GM12801 (cell line): ENCODE results near the gene KCNMA1.

Source experiments
- TF ChIP-seq, protein P1 (sequence below): IDR thresholded peaks from one replicate; pipeline ENCODE4 v1.5.1; 2011; ENCODE audit warnings: control low read depth; ENCODE audit not compliant: insufficient read length; ENCODE audit errors: extremely low read depth

KCNMA1 gene

DNA sequence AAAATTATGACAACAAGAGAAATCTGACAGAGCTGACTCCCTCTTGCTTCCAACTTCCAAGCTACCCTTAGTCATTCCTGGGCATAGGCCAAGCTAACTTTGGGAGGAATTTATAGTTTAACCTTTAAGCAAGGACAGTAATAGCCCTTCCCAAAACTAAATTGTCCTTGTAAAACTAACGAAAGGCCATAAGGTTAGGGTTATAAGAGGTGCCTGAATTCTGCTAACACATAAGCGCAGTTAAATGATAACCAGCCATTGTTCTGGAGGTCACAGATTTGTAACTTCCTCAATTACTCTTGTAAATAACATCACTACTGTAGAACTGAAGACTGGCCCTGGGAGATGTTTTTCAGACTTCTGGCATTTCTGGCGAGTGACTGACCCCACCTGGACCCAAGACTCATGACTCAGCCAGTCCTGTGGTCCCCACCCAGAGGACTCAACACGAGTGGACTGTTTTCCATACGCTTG lies 481.2 kb downstream of the KCNMA1 start:
- TF ChIP-seq, protein P1, sequence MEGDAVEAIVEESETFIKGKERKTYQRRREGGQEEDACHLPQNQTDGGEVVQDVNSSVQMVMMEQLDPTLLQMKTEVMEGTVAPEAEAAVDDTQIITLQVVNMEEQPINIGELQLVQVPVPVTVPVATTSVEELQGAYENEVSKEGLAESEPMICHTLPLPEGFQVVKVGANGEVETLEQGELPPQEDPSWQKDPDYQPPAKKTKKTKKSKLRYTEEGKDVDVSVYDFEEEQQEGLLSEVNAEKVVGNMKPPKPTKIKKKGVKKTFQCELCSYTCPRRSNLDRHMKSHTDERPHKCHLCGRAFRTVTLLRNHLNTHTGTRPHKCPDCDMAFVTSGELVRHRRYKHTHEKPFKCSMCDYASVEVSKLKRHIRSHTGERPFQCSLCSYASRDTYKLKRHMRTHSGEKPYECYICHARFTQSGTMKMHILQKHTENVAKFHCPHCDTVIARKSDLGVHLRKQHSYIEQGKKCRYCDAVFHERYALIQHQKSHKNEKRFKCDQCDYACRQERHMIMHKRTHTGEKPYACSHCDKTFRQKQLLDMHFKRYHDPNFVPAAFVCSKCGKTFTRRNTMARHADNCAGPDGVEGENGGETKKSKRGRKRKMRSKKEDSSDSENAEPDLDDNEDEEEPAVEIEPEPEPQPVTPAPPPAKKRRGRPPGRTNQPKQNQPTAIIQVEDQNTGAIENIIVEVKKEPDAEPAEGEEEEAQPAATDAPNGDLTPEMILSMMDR = no peak

DNA sequence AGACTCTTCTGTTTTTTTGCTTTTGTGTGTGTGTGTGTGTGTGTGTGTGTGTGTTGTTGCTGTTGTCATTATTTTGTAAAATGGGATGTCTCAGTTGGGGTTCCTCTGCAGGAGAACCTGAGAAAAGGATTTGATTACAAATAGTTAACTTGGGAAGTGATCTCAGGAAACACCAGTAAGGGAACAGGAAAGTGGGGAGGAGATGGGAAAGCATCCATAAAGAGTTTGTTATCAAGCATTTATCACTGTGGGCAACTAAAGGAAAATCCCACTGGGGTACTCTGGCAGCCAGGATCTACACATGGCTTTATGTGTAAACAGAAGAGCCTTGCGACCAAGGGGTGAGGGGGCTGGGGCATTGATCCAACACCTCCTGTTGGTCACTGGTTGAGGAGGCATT lies 485.4 kb downstream of the KCNMA1 start:
- TF ChIP-seq, protein P1 = no peak

DNA sequence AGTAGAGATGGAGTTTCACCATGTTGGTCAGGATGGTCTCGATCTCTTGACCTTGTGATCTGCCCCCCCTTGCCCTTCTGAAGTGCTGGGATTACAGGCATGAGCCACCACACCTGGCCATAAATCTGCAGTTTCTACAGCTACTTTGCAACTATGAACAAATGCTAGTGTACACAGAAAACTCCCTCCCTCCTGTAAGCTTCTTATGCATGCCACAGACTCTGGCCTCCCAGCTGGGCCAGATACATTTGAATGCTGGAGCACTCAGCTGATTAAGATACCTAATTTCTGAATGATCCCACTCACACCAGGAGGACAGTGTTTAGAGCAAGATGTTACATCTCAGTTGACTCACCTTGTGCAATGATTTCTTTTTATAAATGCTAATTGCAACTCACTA lies 486.2 kb downstream of the KCNMA1 start:
- TF ChIP-seq, protein P1 = no peak

DNA sequence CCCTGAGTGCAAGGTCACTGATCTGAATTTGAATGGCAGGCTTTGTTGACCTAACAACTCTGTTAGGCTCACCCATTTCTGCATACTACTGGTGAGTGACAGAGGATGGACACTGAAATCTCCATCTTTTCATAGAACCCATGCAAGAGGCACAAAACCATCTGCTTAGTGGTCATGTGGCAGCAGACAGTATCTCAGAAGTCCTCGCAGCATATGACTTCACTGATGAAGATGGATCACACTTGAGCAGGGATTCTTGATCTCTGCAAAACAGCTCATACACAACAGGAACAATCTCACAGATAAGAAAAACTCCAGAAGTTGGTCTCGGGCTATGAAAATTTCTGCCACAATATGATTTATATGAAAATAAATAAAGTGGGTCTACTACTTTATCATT lies 487.9 kb downstream of the KCNMA1 start:
- TF ChIP-seq, protein P1 = no peak

DNA sequence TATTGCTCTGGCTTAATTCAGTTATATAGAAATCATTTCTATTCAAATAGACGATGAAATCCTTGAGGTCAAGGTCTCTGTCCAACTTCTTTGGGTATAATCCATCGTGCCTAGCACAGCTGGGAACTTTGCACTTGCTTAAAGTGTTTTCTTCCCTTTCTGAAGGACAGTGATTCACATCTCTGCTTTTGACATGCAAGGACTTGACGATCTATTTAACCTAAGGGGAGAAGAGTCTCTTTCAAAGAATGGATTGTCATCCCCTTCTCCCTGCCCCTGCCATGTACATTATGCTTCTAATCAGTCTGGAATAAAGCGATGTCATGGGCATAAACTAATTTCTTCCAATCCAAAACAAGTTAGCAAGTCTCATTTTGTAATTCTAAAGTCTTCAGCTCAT lies 488.6 kb downstream of the KCNMA1 start:
- TF ChIP-seq, protein P1 = no peak

DNA sequence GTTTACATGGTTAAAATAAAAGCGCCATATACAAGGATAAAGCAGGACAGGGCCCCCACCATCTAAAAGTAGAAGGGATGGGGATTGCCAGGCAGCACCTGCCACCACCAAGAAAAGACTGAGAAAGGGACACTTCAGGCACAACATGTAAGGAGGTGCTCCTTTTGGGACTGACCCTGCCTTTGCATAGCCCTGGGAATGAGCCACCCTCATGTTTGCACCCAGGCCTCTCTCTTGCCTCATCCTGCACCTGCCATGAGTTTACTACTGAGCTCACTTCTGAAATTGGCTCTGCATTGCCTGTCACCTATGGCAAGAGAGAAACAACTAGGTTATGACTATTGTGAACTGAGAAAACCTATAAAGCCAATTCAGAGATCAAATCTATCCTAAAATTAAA lies 489.7 kb downstream of the KCNMA1 start:
- TF ChIP-seq, protein P1 = no peak

DNA sequence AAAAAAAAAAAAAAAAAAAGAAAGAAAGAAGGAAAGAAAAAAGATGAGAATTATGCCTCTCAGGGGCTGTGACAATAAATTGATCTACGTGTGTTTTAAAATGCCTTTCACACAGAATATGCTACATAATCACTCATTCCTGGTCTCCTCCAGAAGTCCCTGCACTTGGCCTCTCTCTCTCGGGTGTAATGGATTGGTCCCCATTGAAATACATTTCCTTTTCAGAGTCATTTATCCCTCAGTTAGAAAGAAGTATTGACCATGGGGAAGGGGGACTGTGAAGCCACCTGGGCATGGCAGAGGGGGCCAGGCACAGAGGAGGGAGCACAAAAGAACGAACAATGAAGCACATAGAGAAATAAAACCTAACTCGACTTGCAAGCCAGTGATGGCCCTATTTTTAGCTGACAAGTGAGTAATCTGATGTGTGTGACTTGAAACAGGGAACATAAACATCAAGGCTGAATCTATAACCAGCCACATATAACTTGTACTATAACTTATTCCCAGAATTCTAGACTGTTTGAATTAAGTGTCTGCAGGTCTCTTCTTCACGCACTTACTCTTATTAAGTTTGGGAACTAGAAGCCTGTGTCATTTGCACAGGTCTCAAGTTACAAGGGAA lies 490.8 kb downstream of the KCNMA1 start:
- TF ChIP-seq, protein P1 = no peak
